ENCODE results near the gene KCNQ2.

Gene KCNQ2

DNA sequence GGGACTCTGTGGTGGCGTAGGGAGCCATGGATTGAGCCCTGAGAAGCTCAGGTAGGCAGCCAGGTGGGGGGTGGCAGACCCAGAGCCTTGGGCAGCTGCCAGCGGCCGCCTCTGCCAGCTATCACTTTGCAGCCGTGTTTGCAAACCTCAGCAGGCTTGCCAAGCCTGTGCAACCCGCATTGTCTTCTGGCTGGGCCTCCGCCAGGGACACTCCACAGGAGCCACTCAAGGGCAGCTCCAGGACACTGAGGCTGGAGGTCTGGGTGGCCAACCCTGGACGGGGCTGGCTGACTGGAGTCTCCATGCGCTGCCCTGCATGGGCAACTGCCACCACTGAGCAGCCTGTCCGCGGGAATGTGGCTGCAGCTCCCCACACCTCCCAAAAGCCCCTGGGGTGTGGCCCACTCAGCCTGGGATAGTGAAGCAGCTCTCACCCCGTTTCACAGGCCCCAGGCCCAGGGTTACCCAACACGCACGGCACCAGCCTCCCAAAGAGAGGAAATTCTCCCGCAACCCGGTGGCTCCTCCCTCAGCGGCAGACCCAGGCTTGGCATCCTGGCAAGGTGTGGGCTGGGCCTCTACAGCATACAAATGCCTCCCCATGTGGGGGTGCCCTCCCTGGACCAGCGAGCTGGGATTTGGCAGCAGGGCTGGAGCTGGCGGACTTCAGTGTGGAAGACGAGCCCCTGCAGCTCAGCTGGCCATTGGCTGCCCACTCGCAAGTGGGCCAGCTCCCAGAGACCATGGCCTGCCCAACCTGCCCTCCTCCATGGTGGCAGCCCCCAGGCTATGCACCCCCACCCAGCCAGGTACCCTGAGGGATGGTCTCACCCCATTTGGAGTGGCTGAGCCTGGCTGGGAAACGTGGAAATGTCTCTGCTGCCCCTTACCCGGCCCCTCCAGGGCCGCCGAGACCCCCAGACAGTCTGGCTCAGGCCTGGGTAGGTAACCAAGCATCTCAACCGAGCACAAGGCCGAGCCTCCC lies 114.2 kb downstream of the KCNQ2 start:
- no peak for DNase-seq (ENCODE audit: low read depth in 2 of 2)

DNA sequence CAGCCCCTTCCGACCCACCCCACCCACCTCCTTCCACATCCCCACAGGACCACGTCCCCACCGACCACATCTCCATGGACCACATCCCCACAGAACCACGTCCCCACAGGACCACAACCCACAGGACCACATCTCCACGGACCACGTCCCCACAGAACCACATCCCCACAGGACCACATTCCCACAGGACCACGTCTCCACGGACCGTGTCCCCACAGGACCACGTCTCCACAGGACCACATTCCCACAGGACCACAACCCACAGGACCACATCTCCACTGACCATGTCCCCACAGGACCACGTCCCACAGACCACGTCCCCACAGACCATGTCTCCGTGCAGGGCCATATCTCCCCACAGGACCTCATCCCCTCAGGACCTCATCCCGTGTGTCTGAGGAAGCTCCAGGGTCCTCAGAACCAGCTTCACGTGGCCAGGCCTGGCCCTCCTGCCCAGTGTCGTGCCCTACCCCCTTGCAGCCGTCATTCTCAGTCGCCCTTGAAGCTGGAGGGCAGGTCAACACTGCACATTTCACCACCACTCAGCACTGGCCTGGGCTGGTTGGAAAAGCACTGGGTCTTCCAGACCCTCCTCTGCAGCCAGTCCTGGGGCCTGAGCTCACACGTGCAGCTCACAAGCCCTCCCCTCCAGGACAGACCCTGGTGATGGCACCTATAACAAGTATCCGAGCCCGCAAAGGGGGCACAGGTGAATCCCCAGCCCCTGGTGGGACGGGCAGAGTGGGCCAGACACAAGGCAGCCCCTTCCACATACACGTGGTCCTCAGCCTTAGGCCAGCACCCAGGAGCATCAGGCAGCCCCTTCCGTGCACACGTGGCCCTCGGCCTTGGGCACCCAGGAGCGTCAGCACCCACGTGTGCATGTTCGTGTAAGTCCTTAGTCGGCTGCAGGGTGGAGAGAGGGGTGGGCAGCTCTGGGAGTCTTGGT lies 115.2 kb downstream of the KCNQ2 start:
- DNase-seq (ENCODE audit: low read depth in 2 of 2) = no peak

DNA sequence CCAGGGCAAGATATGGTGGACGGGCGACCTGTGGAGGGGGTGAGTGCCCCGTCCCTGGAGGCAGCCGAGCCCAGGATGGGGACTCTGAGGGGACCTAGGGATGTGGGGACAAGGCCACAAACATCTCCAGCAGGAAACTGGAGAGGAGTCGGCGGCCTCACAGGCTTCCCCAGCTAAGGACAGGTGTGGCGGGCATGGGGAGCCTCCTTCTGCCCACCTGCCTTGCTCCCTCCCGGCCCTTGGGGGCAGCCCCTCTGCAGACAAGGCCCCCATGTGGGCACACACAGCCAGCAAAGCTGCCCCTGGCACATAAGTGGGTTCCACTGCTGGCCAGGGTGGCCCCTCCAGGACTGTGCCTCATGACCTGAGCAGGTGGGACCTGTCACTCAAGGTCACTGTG lies 115.9 kb downstream of the KCNQ2 start:
- no peak for DNase-seq (ENCODE audit: low read depth in 2 of 2)

- no peak for DNase-seq (ENCODE audit: low read depth in 2 of 2)
These were observed 116.6 kb downstream of the KCNQ2 start for GRCh38 chr20:63355781-63356295.

GRCh38 chr20:63354636-63355350 lies 117.7 kb downstream of the KCNQ2 start:
- DNase-seq (ENCODE audit: low read depth in 2 of 2) = no peak

DNA sequence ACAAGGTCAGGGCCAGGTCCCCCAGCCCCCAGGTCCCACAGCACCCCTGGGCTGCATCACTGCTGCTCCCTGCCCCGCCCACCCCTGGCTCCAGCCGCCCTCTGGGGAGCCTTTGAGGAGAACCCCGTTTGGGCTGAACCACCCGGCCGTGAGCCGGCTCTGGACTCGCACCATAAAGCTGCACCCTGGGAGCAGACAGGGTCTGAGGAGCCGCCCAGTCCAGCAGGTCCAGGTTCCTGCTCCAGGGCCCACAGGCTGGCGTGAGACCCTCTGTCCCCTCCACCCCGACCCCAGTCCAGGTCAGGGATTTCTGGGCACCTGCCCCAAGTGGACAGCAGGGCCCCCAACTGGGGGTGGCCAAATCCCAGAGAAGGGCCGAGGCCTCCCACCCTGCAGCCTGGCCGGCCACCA lies 119.6 kb downstream of the KCNQ2 start:
- DNase-seq (ENCODE audit: low read depth in 2 of 2) = no peak

DNA sequence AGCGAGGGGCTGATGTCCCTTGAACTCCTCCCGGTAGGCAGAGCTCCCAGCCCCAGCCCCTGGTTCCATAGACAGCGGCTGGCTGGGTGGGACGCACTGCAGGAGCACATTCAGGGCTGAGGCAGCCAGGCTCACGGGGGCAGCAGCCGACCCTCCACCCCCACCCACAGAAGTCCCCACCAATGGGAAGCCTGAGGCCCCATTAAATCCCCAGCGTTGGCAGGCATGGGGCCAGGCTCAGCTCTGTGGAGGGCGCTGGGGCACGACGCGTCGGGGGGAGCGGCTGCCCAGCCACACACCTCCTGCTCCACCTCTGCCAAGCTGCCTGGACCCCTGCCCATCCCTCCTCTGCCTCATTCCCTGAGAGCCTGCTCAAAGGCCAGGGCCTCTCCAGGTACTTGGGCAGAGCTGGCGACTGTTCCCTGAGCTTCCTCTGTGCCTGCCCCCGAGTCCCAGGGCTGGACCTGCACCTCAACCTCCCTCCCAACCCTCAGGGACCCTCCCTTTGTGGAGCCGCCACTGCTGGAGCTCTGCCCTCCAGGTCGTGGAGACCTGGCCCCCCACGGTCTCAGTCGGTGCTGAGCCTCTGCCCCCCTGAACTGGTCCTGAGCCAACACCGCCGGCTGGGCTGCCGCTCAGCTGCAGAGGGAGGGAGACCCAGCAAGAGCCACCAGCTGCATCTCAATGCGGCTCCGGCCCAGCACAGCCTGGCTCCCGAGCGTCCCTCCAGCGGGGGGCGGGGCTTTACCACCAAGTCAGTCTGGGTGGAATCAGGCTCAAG lies 120.5 kb downstream of the KCNQ2 start:
- no peak for DNase-seq (ENCODE audit: low read depth in 2 of 2)

DNA sequence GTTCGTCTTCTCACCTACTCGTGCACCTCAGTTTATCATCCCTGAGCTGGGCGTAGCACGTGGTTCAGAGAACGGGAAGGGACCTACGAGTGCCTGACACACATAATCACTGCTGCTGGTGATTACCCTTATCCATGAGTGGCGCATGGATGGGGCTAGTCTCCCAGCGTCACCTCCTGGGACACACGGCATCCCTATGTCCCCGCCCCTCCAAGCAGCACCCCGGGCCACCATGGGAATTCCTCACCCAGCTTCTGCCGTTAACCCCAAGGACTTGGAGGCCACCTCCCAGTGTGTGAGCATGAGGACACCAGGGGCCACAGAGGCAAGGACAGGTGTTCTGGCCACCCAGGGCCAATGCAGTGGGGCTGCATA lies 121.1 kb downstream of the KCNQ2 start:
- DNase-seq (ENCODE audit: low read depth in 2 of 2) = no peak

DNA sequence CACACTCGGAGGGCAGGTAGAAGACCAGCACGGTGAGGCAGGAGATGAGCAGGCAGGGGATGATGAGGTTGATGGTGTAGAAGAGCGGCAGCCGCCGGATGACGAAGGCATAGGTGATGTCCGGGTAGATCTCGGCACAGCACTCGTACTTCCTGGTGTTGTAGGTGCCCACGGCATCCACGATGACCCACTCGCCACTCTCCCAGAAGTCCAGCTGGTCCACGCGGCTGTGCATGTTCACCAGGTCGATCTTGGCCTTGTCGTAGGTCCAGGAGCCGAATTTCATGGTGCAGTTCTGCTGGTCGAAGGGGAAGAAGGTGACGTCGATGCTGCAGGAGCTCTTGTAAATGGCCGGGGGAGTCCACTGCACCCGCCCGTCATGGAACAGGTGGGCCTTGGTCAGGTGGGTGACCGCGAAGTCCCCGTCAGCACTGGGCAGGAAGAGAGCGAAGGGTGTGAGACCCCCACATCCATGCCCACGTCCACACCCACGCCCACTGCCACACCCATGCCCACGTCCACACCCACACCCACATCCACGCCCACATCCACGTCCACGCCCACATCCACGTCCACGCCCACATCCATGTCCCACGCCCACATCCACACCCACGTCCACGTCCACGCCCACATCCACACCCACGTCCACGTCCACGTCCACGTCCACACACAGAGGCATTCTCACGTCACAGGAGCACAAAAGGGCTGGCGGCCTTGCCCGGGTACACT lies 121.7 kb downstream of the KCNQ2 start:
- DNase-seq (ENCODE audit: low read depth in 2 of 2) = no peak

Measured in stimulated activated CD4-positive, alpha-beta T cell treated with anti-CD3 and anti-CD28 coated beads, Interleukin-4, amount 100 ng/mL, for 48 hours (primary cell).